Germinal center (tissue), 1 donor: ENCODE results near the gene EPHA8.

Experiments used
- DNase-seq: peaks from one replicate; pipeline ENCODE4 v3.0.0; 2012; ENCODE audit warnings: mixed read lengths, low spot score

Gene EPHA8

GRCh38 chr1:22646384-22646783 is 83.1 kb downstream of the EPHA8 start:
- no peak for DNase-seq

GRCh38 chr1:22650089-22650693 is 86.9 kb downstream of the EPHA8 start:
- no peak for DNase-seq

DNA sequence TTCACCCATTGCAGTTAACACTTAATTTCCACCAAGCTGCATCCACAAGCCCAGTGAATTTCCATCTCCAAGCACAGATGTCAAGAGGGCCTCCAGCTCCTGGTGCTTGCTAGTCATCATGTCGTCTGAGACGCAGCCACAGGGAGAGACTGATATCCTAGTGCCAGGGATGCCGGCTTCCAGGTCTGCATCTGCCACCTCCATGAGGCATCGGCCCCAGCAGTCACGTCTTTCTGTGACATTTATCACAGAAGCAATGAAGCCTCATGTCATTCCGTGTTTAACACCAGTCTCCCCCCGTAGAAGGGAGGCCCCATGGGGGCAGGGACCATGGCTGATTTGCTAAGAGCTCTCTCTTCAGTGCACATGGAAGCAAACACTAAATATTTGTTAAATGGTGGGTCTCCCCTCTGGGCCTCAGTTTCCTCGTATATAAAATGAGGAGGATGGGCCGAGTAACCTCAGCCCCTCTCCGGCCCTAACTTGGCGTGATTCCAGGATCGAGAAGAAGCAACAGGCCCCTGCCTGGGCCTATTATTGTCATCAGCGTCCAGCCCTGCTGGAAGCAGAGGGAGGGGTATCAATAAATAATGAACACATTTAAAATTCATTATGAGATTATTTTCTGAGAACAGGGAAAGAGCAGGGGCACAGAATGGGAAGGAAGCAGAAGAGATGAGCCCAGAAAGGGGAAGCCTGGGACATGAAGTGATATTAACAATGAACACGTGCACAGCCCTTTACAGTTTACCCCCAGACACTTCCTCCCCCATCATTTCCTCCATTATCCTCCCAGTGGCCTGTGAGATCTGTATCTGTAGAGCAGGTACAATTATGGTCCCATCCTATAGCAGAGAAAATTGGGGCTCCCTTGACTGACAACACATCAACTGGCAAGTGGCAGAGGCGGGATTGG is 88.9 kb downstream of the EPHA8 start:
- no peak for DNase-seq

DNA sequence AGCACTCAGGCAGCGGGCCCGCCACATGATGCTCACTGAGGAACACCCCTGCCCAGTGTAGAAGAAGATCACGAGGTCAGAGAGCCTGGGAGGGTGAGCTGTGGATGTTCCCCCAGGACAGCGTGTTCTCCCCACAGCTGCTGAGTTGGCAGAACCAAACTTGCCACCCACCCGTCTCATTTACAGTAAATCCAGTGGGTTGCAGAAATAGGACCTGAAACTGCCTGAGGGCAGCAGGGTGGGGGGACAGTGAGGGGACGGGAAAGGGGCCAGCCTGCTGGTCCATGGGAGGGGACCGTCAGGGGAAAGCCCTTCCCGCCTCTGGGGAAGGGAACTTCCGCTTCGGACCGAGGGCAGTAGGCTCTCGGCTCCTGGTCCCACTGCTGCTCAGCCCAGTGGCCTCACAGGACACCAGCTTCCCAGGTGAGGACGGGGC is 89.6 kb downstream of the EPHA8 start, which contains the start of gene C1QB:
TSS of gene C1QB (plus strand) at position 356 of the 436 bp plus-strand sequence. CDS start 6,227 bp downstream, outside the sequence.
- no peak for DNase-seq
